K562 (cell line): ENCODE measurements around the gene KCNK2. TPM values are rescaled to one million over a fixed set of nuclear protein-coding genes. Genes with fewer than 3 reads are reported as not detected.

ENCODE experiments used
- ATAC-seq: fragments of 200-7000 bp; cut with Tn5 transposase; 3 replicates; pipeline ENCODE4 v1.9.1; 2020; ENCODE audit warnings: moderate library complexity
- Bru-seq: library from RNA; stranded (reverse); fragments of 400-500 nt; gene quantifications from one replicate; lab custom pipeline; 2021; lab: Mats Ljungman, UMichigan
- BruChase-seq, 2 experiments: library from RNA; stranded (reverse); fragments of 400-500 nt; gene quantifications; one replicate each; lab custom pipeline; 2021; lab: Mats Ljungman, UMichigan
- BruUV-seq: library from RNA; stranded (reverse); fragments of 400-500 nt; replicated peaks from 2 replicates; lab custom pipeline; 2021; lab: Mats Ljungman, UMichigan
- CTCF ChIA-PET: fragments of 300-600 bp; formaldehyde crosslinking; extraction: SDS; loops from one replicate; lab custom pipeline; 2021; ENCODE audit warnings: low intra/inter-chr PET ratio; lab: Yijun Ruan, JAX
- POLR2A ChIA-PET: fragments of 300-600, 350-650 bp; sonication (Branson Sonifier 250); formaldehyde crosslinking; extraction: SDS; loops from one replicate; lab custom pipeline; 2021; ENCODE audit warnings: antibody characterized with exemption, inconsistent platforms; lab: Yijun Ruan, JAX
- DNase-seq, 4 experiments: peaks; one replicate each; pipeline versions ENCODE4 v3.0.0 to v3.0.0-alpha.2; 2011 to 2018; ENCODE audit warnings: low spot score in 3 of 4, mixed read lengths in 3 of 4; ENCODE audit errors: extremely low read depth in 1 of 4
- FAIRE-seq: peaks from 2 replicates; lab custom pipeline; 2011; peaks lifted over from hg19 to GRCh38; lab: Jason Lieb, UNC
- H2AFZ ChIP-seq: 2 replicates; pipeline ENCODE4 v1.6.0; 2011; ENCODE audit warnings: low read depth, low read length, control low read depth, inconsistent platforms
- H3K27ac ChIP-seq: fragments of 200-600 bp; 3 replicates; pipeline ENCODE4 v1.8.0; 2011; ENCODE audit warnings: low read depth, mild to moderate bottlenecking, control low read depth, inconsistent platforms, low read length, moderate library complexity, mixed read lengths; ENCODE audit errors: extremely low read depth
- H3K27me3 ChIP-seq, 2 experiments: fragments of 300-600 bp in 1 of 2; 2 replicates in 1 of 2; 3 replicates in 1 of 2; pipeline versions ENCODE4 v1.6.0 to v1.8.0; 2011; ENCODE audit warnings: inconsistent platforms in 2 of 2, low read length in 2 of 2, mild to moderate bottlenecking in 1 of 2, mixed read lengths in 1 of 2, moderate library complexity in 1 of 2; ENCODE audit not compliant: control insufficient read depth in 2 of 2, insufficient read depth in 2 of 2
- H3K36me3 ChIP-seq: fragments of 300-600 bp; 3 replicates; pipeline ENCODE4 v1.8.0; 2011; ENCODE audit warnings: mild to moderate bottlenecking, low read length, inconsistent platforms; ENCODE audit not compliant: control insufficient read depth, insufficient read depth
- H3K4me1 ChIP-seq, 2 experiments: fragments of 200-600 bp in 1 of 2; replicated peaks in 1 of 2; 2 replicates in 1 of 2; 3 replicates in 1 of 2; pipeline versions ENCODE4 v1.5.1 to v1.8.0; 2011; ENCODE audit warnings: inconsistent platforms in 2 of 2, low read length in 2 of 2, mild to moderate bottlenecking in 1 of 2, mixed read lengths in 1 of 2, moderate library complexity in 1 of 2; ENCODE audit not compliant: control insufficient read depth in 2 of 2, insufficient read depth in 2 of 2
- H3K4me2 ChIP-seq: 2 replicates; pipeline ENCODE4 v1.6.1; 2011; ENCODE audit warnings: low read length, control low read depth, inconsistent platforms, mixed read lengths; ENCODE audit not compliant: insufficient read depth
- H3K4me3 ChIP-seq: fragments of 200-600 bp; sonication (generic), shearing (Covaris generic); 2 replicates; pipeline ENCODE4 v1.5.1; 2016; ENCODE audit warnings: control low read depth, inconsistent platforms
- H3K79me2 ChIP-seq: fragments of 200-600 bp; 3 replicates; pipeline ENCODE4 v1.8.0; 2011; ENCODE audit warnings: low read length, inconsistent platforms; ENCODE audit not compliant: control insufficient read depth, insufficient read depth
- H3K9ac ChIP-seq, 2 experiments: 2 replicates each; pipeline versions ENCODE4 v1.6.0 to v1.6.1; 2011; ENCODE audit warnings: low read depth in 2 of 2, low read length in 2 of 2, control low read depth in 1 of 2, inconsistent platforms in 1 of 2, mild to moderate bottlenecking in 1 of 2, mixed read lengths in 1 of 2; ENCODE audit not compliant: insufficient read depth in 1 of 2
- H3K9me1 ChIP-seq: one replicate; pipeline ENCODE4 v1.6.0; 2011; ENCODE audit warnings: inconsistent platforms, mild to moderate bottlenecking, low read length, moderate library complexity; ENCODE audit not compliant: control insufficient read depth, insufficient read depth
- H3K9me3 ChIP-seq: replicated peaks from 2 replicates; pipeline ENCODE4 v1.5.1; 2011; ENCODE audit warnings: low read depth, low read length, inconsistent platforms; ENCODE audit not compliant: control insufficient read depth, insufficient read depth
- H4K20me1 ChIP-seq: replicated peaks from 2 replicates; pipeline ENCODE4 v1.6.1; 2011; ENCODE audit warnings: low read length, inconsistent platforms, mixed read lengths; ENCODE audit not compliant: control insufficient read depth, insufficient read depth
- ARID2 ChIP-seq: fragments of 450-650 bp; IDR thresholded peaks from 2 replicates; pipeline ENCODE4 v1.6.1; 2017; ENCODE audit warnings: antibody characterized with exemption, mild to moderate bottlenecking
- CSDE1 ChIP-seq, 2 experiments: fragments of 450-650 bp; IDR thresholded peaks; 2 replicates each; pipeline ENCODE4 v1.6.1; 2016; ENCODE audit warnings: mild to moderate bottlenecking in 1 of 2
- GATA2 ChIP-seq: sonication (generic); formaldehyde crosslinking; IDR thresholded peaks from 2 replicates; pipeline ENCODE4 v1.4.0; 2020; ENCODE audit warnings: mild to moderate bottlenecking, missing genetic modification reagents
- KLF13 ChIP-seq: fragments of 450-650 bp; IDR thresholded peaks from 2 replicates; pipeline ENCODE4 v1.6.1; 2016; ENCODE audit warnings: missing genetic modification characterization, low read depth, mild to moderate bottlenecking, missing compliant biosample characterization, moderate library complexity, borderline replicate concordance
- MAFG ChIP-seq: fragments of 450-650 bp; conservative IDR thresholded peaks from 2 replicates; pipeline ENCODE4 v1.6.1; 2016; ENCODE audit warnings: missing genetic modification characterization, missing compliant biosample characterization
- SRSF7 ChIP-seq: fragments of 200-400 bp; formaldehyde crosslinking; optimal IDR thresholded peaks from 2 replicates; pipeline ENCODE3; 2017; ENCODE audit warnings: mild to moderate bottlenecking, low read depth, low read length
- TBP ChIP-seq: optimal IDR thresholded peaks from 2 replicates; pipeline ENCODE3; 2011; ENCODE audit warnings: low read depth, low read length, improper control_type of control experiment
- WHSC1 ChIP-seq: IDR thresholded peaks from one replicate; pipeline ENCODE4 v1.6.1; 2012; ENCODE audit warnings: low read length, control low read depth, inconsistent platforms
- WGBS: fragments of 100-300 bp; shearing (Covaris generic); methylation state at CpG from one replicate; pipeline ENCODE4 v1.1.6; 2016; ENCODE audit warnings: low coverage, mixed read lengths; ENCODE audit not compliant: insufficient coverage; ENCODE audit errors: missing lambda C conversion rate; 5-methylcytosine and 5-hydroxymethylcytosine counted together
- in situ Hi-C: fragments of 300-500 bp; cut with MboI; formaldehyde crosslinking; loops from 4 replicates; pipeline ENCODE4 v1.15.0; 2018; ENCODE audit warnings: inconsistent platforms, mixed read lengths
- intact Hi-C: fragments of 100-400 bp; cut with micrococcal nuclease; formaldehyde crosslinking; loops from 2 replicates; pipeline ENCODE4 v1.14.2; 2022
- long read RNA-seq, 3 experiments: library from polyadenylated mRNA in 2 of 3; library from RNA in 1 of 3; unstranded in 2 of 3; stranded (forward) in 1 of 3; transcript quantifications; one replicate each; pipeline ENCODE4 v2.0.0, GENCODE V29; 2019 to 2022
- polyA minus RNA-seq, 3 experiments: library from RNA; depleted of rRNA, polyadenylated mRNA; stranded (reverse); fragments of >200 nt; gene quantifications; 2 replicates each; pipeline ENCODE4 v1.2.3, GENCODE V29; 2011
- polyA plus RNA-seq, 8 experiments: library from polyadenylated mRNA; depleted of rRNA in 4 of 8; stranded (reverse) in 5 of 8; unstranded in 3 of 8; fragments of >200 nt; fragmentation: Nextera tagmentation in 2 of 8; fragmentation: Illumina TruSeq in 1 of 8; extraction: Ambion mirVana in 2 of 8; extraction: Trizol in 1 of 8; gene quantifications; 2 replicates each; pipeline versions ENCODE4 v1.2.1 to v1.2.3, GENCODE V29; 2011 to 2014; ENCODE audit warnings: inconsistent platforms in 1 of 8, missing spikeins in 1 of 8
- total RNA-seq, 7 experiments: library from RNA; depleted of rRNA in 6 of 7; stranded (reverse); fragments of >200 nt in 6 of 7; fragmentation: Illumina TruSeq in 2 of 7; extraction: Trizol in 2 of 7; gene quantifications; 2 replicates each; pipeline versions ENCODE4 v1.2.1 to v1.2.3, GENCODE V29; 2011 to 2021; ENCODE audit warnings: low replicate concordance in 1 of 7
- TF ChIP-seq, protein P1 (sequence below): fragments of 450-650 bp; formaldehyde crosslinking; IDR thresholded peaks from 2 replicates; pipeline ENCODE4 v1.4.0; 2020; ENCODE audit warnings: mild to moderate bottlenecking, moderate library complexity
- TF ChIP-seq, protein P2 (sequence below), 2 experiments: fragments of 450-650 bp; conservative IDR thresholded peaks; 2 replicates each; pipeline ENCODE4 v1.6.1; 2017; ENCODE audit warnings: mild to moderate bottlenecking in 2 of 2, moderate library complexity in 2 of 2
- TF ChIP-seq, protein P3 (sequence below), 2 experiments: fragments of 450-650 bp in 1 of 2; sonication (generic) in 1 of 2; formaldehyde crosslinking in 1 of 2; IDR thresholded peaks in 1 of 2; conservative IDR thresholded peaks in 1 of 2; 2 replicates each; pipeline versions ENCODE4 v1.6.1 to v1.8.1; 2016 to 2023; ENCODE audit warnings: mild to moderate bottlenecking in 2 of 2, moderate library complexity in 2 of 2, inconsistent platforms in 1 of 2, missing genetic modification reagents in 1 of 2

The KCNK2 gene, protein sequence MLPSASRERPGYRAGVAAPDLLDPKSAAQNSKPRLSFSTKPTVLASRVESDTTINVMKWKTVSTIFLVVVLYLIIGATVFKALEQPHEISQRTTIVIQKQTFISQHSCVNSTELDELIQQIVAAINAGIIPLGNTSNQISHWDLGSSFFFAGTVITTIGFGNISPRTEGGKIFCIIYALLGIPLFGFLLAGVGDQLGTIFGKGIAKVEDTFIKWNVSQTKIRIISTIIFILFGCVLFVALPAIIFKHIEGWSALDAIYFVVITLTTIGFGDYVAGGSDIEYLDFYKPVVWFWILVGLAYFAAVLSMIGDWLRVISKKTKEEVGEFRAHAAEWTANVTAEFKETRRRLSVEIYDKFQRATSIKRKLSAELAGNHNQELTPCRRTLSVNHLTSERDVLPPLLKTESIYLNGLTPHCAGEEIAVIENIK
- 0.40 and 0.69 TPM in 2 replicates for total RNA-seq (2011; cell fraction: chromatin; rRNA removed; ENCODE audit: low replicate concordance)
- total RNA-seq (2011; cell fraction: nucleolus; rRNA removed): not detected in 2 replicates
- total RNA-seq (2011; cell fraction: nucleoplasm; rRNA removed): 0.44 TPM in 1 of 2 replicates, not detected in the other
- not detected in 2 replicates for total RNA-seq (2014; rRNA removed)
- 0.04 TPM in 1 of 2 replicates, not detected in the other for total RNA-seq (2014; rRNA removed; fragmentation: Illumina TruSeq; extraction: Trizol)
- total RNA-seq (2015; rRNA removed; fragmentation: Illumina TruSeq; extraction: Trizol): 0.08 TPM in 1 of 2 replicates, not detected in the other
- 0.13 and 0.42 TPM in 2 replicates for total RNA-seq (2021)
- polyA plus RNA-seq (2011; rRNA removed): 0.04 and 0.20 TPM in 2 replicates
- polyA plus RNA-seq (2011; cell fraction: cytosol; rRNA removed): 0.18 TPM in 1 of 2 replicates, not detected in the other
- 0.10 and 0.72 TPM in 2 replicates for polyA plus RNA-seq (2011; cell fraction: nucleus; rRNA removed)
- polyA plus RNA-seq (2012): 0.08 and 0.09 TPM in 2 replicates
- polyA plus RNA-seq (2014; fragmentation: Illumina TruSeq; extraction: Trizol): 0.04 TPM in 1 of 2 replicates, not detected in the other
- polyA plus RNA-seq (2014; fragmentation: Nextera tagmentation; extraction: Ambion mirVana): under 1 TPM; 0.06 to 0.07 TPM
- polyA plus RNA-seq (2014; rRNA removed): not detected in 2 replicates
- 0.28 and 1.3 TPM in 2 replicates for polyA minus RNA-seq (2011; rRNA and poly(A)+ RNA removed)
- not detected in 2 replicates for polyA minus RNA-seq (2011; cell fraction: cytosol; rRNA and poly(A)+ RNA removed)
- 1.00 TPM in 1 of 2 replicates, not detected in the other for polyA minus RNA-seq (2011; cell fraction: nucleus; rRNA and poly(A)+ RNA removed)
- Bru-seq, nascent RNA: percentile 28 among the genes with signal in this experiment
- percentile 25 among the genes with signal in this experiment for BruChase-seq, experiment 1, labeled RNA remaining after a 2-hour chase
- BruChase-seq, experiment 2, labeled RNA remaining after a 6-hour chase: percentile 30 among the genes with signal in this experiment
- long read RNA-seq, experiment 1: 0 reads
- long read RNA-seq, experiment 2, partial matches to known transcripts: 0 of 1 reads
- long read RNA-seq, experiment 2, other reads (novel, unspliced or antisense): 1 of 1 reads
- long read RNA-seq, experiment 3: 0 reads

DNA sequence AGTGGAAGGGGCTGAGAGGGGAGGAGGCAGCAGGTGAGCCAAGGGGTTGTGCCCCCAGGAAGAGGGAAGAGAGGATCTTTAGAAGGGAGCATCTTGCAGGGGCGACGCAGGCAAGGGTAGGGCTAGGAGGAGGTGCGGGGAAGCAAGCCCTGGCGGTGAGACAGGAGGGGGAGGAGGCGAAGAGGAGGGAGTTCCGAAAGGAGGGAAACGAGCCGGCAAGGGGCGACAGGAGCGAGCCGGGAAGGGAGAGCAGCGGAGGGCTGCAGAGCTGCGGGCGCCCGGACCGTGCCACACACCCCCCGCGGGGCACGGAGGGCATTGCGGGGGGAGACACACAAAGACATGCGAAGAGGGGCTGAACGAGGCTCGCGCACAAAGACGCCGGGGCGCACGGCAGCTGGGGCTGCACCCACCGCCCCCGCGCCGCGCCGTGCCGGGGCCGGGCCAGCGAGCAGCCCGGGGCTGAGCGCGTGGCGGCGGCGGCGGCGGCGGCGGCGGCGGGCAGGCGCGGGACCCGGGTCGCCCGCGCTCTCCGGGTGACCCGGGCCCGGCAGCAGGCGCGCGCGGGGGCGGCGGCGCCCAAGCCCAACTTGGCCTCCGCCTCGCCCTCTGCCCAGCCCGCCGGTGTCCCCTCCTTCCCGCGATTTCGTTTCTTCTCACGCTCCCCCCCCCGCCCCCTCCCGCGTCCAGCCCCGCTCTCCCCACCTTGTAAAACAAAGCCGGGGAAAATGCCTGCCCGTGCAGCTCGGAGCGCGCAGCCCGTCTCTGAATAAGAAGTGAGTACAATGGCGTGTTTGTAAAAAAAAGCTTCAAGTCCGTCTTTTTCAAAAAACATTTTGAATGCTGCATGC, at the start of gene KCNK2:
Gene KCNK2 (plus strand): TSS at position 206 of the 851 bp plus-strand sequence. CDS start 649 bp downstream, outside the sequence.
- Histone ChIP-seq H3K4me2 (no peak within 1 kb of the TSS), H3K27me3 (peaks cover 7 to 13% of the 10 kb centered on the region in 2 experiments; a peak in 3 of 5 replicates), H3K79me2 (no peaks in the 10 kb centered on the region), H3K36me3 (no peaks in the 10 kb centered on the region), H4K20me1 (no peaks in the 10 kb centered on the region), H3K4me3 (no peak within 1 kb of the TSS), H3K27ac (no peak within 1 kb of the TSS), H3K9me3 (no peaks in the 10 kb centered on the region), H3K4me1 (peaks cover 0 to 4% of the 10 kb centered on the region in 2 experiments; a peak in 1 of 5 replicates), H3K9me1 (no peaks in the 10 kb centered on the region), H3K9ac (no peak within 1 kb of the TSS), H2AFZ (no peak within 1 kb of the TSS)
- no peak; the same call in 2 of the 3 replicates for ATAC-seq
- BruUV-seq: no TSS peak
- WGBS: 13% methylated on average over 30 of the region's 85 CpGs
- intact Hi-C loops (no loop called here), in situ Hi-C loops (no loop called here)
- no peak for FAIRE-seq
- ChIA-PET POLR2A (no interaction called here), CTCF (no interaction called here)
- no peak for DNase-seq
- TF ChIP-seq MAFG (tag) (no peak), TBP (no peak), ARID2 (no peak), GATA2 (CRISPR knock-in tag) (no peak), SRSF7 (no peak), KLF13 (tag) (no peak), WHSC1 (no peak), CSDE1 (IDR thresholded peaks at IDR 0.05) (no peak)
- TF ChIP-seq, protein P1, sequence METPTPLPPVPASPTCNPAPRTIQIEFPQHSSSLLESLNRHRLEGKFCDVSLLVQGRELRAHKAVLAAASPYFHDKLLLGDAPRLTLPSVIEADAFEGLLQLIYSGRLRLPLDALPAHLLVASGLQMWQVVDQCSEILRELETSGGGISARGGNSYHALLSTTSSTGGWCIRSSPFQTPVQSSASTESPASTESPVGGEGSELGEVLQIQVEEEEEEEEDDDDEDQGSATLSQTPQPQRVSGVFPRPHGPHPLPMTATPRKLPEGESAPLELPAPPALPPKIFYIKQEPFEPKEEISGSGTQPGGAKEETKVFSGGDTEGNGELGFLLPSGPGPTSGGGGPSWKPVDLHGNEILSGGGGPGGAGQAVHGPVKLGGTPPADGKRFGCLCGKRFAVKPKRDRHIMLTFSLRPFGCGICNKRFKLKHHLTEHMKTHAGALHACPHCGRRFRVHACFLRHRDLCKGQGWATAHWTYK (CRISPR knock-in tag): no peak
- TF ChIP-seq, protein P2, sequence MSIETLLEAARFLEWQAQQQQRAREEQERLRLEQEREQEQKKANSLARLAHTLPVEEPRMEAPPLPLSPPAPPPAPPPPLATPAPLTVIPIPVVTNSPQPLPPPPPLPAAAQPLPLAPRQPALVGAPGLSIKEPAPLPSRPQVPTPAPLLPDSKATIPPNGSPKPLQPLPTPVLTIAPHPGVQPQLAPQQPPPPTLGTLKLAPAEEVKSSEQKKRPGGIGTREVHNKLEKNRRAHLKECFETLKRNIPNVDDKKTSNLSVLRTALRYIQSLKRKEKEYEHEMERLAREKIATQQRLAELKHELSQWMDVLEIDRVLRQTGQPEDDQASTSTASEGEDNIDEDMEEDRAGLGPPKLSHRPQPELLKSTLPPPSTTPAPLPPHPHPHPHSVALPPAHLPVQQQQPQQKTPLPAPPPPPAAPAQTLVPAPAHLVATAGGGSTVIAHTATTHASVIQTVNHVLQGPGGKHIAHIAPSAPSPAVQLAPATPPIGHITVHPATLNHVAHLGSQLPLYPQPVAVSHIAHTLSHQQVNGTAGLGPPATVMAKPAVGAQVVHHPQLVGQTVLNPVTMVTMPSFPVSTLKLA (conservative IDR thresholded peaks at IDR 0.05): no peak
- TF ChIP-seq, protein P3, sequence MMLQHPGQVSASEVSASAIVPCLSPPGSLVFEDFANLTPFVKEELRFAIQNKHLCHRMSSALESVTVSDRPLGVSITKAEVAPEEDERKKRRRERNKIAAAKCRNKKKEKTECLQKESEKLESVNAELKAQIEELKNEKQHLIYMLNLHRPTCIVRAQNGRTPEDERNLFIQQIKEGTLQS (IDR thresholded peaks at IDR 0.05): no peak
- TF ChIP-seq, protein P3 (CRISPR knock-in tag; conservative IDR thresholded peaks at IDR 0.05): no peak
